ENCODE results near the gene TXLNG. TPM values are rescaled to one million over a fixed set of nuclear protein-coding genes. Genes with fewer than 3 reads are reported as not detected.
"Not testable (repeated sequence)": the region's sequence is repeated elsewhere in the genome, so short reads cannot be mapped to it uniquely, and the experiment has no call there.

TXLNG gene
- total RNA-seq, 1 donor from 2014 or later = 13.1 TPM

DNA sequence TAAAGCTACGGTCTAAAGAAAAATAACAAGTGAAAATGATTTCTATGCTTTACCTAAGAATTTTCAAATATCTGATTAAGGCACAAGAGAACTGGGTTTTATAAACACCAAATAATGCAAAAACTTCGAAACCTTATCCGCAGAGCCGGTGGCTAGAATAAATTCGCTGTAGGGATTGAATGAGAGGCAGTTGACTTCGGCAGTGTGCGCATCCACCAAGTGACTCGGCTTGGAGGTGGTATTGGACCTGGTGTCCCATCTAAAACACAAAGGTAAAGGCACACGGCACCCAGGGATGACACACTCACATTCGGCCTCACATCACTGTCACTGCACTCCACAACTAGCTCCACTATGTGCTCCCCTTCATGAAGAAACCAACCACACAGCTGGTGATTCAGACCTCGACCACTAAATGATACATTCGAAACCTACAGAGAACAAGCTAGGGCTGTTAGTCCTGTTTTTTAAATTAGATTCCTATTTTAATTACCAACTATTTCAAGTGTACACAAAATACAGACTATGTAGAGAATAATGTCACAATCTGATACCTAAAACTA, 66.4 kb downstream of the TXLNG start:
- no peak for DNase-seq
- Mint-ChIP-seq H3K27me3 (no peaks in the 10 kb centered on the region), H3K27ac (no peak overlapping the region), H3K4me1 (peaks cover 17% of the 10 kb centered on the region), H3K9me3 (no peaks in the 10 kb centered on the region), H3K4me3 (no peak overlapping the region), H3K36me3 (ENCODE audit: low read depth) (peaks cover 75% of the 10 kb centered on the region)
- intact Hi-C loops (cut with micrococcal nuclease) = no loop called here
- no peak for ATAC-seq (ENCODE audit: low read depth)
- ChIA-PET CTCF (no interaction called here), POLR2A (interaction anchor here (0.9 kb wide), 1 partner anchor 33 kb away, joined by 3 read pairs; no protein-coding TSS in a partner anchor)
- TF ChIP-seq, protein P1, sequence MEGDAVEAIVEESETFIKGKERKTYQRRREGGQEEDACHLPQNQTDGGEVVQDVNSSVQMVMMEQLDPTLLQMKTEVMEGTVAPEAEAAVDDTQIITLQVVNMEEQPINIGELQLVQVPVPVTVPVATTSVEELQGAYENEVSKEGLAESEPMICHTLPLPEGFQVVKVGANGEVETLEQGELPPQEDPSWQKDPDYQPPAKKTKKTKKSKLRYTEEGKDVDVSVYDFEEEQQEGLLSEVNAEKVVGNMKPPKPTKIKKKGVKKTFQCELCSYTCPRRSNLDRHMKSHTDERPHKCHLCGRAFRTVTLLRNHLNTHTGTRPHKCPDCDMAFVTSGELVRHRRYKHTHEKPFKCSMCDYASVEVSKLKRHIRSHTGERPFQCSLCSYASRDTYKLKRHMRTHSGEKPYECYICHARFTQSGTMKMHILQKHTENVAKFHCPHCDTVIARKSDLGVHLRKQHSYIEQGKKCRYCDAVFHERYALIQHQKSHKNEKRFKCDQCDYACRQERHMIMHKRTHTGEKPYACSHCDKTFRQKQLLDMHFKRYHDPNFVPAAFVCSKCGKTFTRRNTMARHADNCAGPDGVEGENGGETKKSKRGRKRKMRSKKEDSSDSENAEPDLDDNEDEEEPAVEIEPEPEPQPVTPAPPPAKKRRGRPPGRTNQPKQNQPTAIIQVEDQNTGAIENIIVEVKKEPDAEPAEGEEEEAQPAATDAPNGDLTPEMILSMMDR (IDR thresholded peaks at IDR 0.05) = no peak

DNA sequence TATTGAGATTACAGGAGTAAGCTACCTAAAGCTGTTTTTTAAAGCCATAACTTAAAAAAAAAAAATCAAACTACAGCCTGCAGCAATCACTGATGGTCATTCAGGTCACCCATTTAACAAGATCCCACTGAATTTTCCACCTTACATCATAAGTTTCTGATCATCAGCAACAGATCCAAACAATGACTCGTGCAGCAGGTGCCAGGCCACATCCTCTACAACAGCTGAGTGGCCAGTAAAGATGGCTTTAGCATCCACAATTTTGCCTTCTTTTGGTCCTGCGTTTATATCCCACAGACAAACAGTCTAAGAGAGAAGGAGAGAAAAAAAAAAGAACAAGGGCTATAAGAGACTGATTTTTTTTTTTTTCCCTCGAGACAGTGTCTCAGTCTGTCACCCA, 67.3 kb downstream of the TXLNG start:
- POLR2A ChIA-PET = interaction anchor here (0.9 kb wide), 1 partner anchor 32 kb away, joined by 3 read pairs; no protein-coding TSS in a partner anchor
- Mint-ChIP-seq H3K4me3 (no peak overlapping the region), H3K27ac (no peak overlapping the region), H3K9me3 (no peaks in the 10 kb centered on the region), H3K4me1 (peaks cover 17% of the 10 kb centered on the region), H3K36me3 (ENCODE audit: low read depth) (peaks cover 71% of the 10 kb centered on the region), H3K27me3 (no peaks in the 10 kb centered on the region)
- ATAC-seq (ENCODE audit: low read depth) (no peak), DNase-seq (no peak)
- CTCF ChIA-PET = no interaction called here
- TF ChIP-seq, protein P1 (IDR thresholded peaks at IDR 0.05) = no peak
- intact Hi-C loops (cut with micrococcal nuclease) = no loop called here

DNA sequence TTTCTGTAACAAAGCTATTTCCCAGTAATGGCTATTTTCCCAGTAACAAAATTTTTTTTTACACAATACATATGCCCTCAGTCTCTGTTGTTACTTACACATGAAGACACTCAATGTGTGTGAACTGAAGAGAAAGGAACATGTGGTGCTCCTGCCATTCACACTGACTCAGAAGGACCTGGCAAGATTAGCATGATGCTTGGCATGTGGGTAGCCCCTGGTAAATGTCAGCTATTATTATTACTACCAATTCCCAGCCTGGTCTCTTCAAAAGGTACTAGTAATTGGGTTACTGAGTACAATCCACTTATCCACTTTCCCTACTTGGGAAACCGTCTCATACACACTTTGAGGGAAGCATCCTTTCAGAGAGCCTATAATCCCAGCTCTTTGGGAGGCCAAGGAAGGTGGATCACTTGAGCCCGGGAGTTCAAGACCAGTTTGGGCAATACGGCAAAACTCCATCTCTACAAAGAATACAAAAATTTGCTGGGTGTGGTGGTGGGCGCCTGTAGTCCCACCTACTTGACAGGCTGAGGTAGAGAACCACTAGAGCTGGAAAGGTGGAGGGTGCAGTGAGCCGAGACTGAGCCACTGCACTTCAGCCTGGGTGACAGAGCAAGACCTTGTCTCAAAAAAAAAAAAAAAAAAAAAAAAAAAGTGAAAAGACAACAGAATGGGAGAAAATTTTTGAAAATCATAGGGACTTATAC, 69.3 kb downstream of the TXLNG start:
- Mint-ChIP-seq H3K27ac (peak overlapping the region; percentile 75), H3K4me1 (peaks cover 21% of the 10 kb centered on the region), H3K4me3 (no peak overlapping the region), H3K27me3 (no peaks in the 10 kb centered on the region), H3K36me3 (ENCODE audit: low read depth) (peaks cover 71% of the 10 kb centered on the region), H3K9me3 (no peaks in the 10 kb centered on the region)
- TF ChIP-seq, protein P1 (IDR thresholded peaks at IDR 0.05) = no peak
- CTCF ChIA-PET = interaction anchor here (0.6 kb wide), 1 partner anchor 191 kb away, joined by 3 read pairs; no protein-coding TSS in a partner anchor
- intact Hi-C loops (cut with micrococcal nuclease) = loop anchor here (1.0 to 2.0 kb wide), 2 partner anchors 15 to 27 kb away; partner anchors contain the start of gene RBBP7
- ATAC-seq (ENCODE audit: low read depth) (peak; percentile 89), DNase-seq (no peak)
- POLR2A ChIA-PET = interaction anchor here (0.7 to 2.5 kb wide), 4 partner anchors 15 to 178 kb away, joined by 3 to 10 read pairs (median 4); partner anchors contain the start of gene RBBP7

GRCh38 chrX:16856076-16856404, 69.8 kb downstream of the TXLNG start:
- not testable (repeated sequence) for H3K9me3 Mint-ChIP-seq, DNase-seq, H3K27me3 Mint-ChIP-seq, H3K4me3 Mint-ChIP-seq
- CTCF ChIA-PET = interaction anchor here (2.4 kb wide), 1 partner anchor 27 kb away, joined by 6 read pairs; no protein-coding TSS in a partner anchor
- peak overlapping the region; percentile 75 for H3K27ac Mint-ChIP-seq
- peaks cover 71% of the 10 kb centered on the region for H3K36me3 Mint-ChIP-seq (ENCODE audit: low read depth)
- POLR2A ChIA-PET = interaction anchor here (0.7 to 2.5 kb wide), 4 partner anchors 15 to 36 kb away, joined by 3 to 10 read pairs (median 4); partner anchors contain the start of gene RBBP7
- H3K4me1 Mint-ChIP-seq = peaks cover 21% of the 10 kb centered on the region
- intact Hi-C loops (cut with micrococcal nuclease) = loop anchor here (1.0 to 2.0 kb wide), 2 partner anchors 14 to 27 kb away; partner anchors contain the start of gene RBBP7
- ATAC-seq (ENCODE audit: low read depth) = peak; percentile 72

DNA sequence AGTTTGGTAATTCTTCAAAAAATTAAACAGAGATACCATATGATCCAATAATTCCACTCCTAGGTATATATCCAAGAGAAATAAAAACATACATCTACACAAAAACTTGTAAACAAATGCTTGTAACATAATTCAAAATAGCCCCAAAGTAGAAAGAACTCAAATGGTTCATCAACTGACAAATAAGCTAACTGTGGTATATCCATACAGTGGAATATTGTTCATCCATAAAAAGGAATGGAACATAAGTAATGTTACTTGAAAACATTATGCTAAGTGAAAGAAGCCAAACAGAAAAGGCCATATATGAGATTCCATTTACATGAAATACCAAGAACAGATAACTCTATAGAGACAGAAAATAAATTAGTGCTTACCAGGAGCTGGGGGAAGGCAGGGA, 70.5 kb downstream of the TXLNG start:
- Mint-ChIP-seq H3K4me1 (peaks cover 21% of the 10 kb centered on the region), H3K27me3 (no peaks in the 10 kb centered on the region), H3K4me3 (no peak overlapping the region), H3K36me3 (ENCODE audit: low read depth) (peaks cover 69% of the 10 kb centered on the region), H3K27ac (no peak overlapping the region), H3K9me3 (no peaks in the 10 kb centered on the region)
- intact Hi-C loops (cut with micrococcal nuclease) = loop anchor here (1.0 to 2.0 kb wide), 2 partner anchors 14 to 26 kb away; partner anchors contain the start of gene RBBP7
- ChIA-PET POLR2A (interaction anchor here (1.4 to 2.5 kb wide), 2 partner anchors 14 to 26 kb away, joined by 4 to 10 read pairs; partner anchors contain the start of gene RBBP7), CTCF (interaction anchor here (0.6 to 2.4 kb wide), 2 partner anchors 26 to 103 kb away, joined by 3 to 6 read pairs; no protein-coding TSS in a partner anchor)
- TF ChIP-seq, protein P1 (IDR thresholded peaks at IDR 0.05) = no peak
- no peak for ATAC-seq (ENCODE audit: low read depth)
- DNase-seq = no peak
